Amniotic epithelial cell (primary cell): ENCODE data around the gene GPR137C.
A peak's percentile ranks its signal among the peaks of the same experiment; 100 is the strongest.

Experiments used
- DNase-seq: peaks from one replicate; pipeline ENCODE4 v3.0.0-alpha.2; 2010; ENCODE audit warnings: low read depth

The GPR137C gene

DNA sequence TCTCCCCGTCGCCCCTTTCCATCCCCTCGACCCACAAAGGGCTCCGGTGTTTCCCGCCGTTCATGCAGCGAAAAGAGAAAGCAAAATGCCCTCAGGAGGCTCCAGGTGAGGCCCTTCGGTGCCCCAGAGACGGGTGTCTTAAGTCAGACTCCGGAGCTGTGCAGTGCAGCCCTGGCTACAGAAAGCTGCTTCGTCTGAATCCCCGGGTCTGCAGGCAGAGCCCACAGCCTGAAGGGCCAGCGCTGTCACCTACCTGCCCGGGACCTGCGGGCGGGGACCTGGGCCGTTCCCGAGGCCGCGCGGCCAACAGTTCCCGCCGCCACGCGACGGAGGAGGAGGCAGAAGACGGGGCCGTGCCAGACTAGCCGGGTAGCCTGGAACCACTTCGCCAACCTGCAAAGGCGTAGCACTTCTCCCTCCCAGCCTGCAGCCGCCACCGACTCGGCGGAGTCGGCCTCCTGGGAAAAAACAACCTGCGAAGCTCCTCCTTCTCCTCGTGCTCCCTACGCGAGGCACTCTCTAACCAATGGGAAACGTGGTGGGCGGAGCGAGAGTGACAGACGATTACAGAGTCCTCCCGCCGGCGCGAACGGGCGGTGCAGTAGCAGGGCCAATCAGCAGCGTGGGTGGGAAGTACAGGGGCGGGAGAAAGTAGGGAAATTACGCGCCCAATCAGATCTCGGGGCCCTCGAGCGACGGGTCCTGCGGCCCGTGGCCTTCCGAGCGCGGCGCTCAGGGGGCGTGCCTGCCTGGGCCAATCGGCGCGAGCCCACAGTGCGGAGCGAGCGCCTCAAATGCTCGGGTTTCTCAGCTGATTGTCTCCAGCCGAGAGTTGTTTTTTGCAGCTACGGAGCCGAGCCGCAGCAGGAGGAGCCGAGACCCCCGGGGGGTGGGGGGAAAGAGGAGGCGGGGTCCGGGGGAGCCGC lies at the start of gene GPR137C, which contains the start of gene TXNDC16:
TSS of gene GPR137C (plus strand) at position 774 of the 926 bp plus-strand sequence. CDS start 312 bp downstream, outside the sequence.
TSS of gene TXNDC16 (minus strand) at position 443 of the 926 bp plus-strand sequence. CDS start 8,948 bp downstream, outside the sequence.
- peak; percentile 99 for DNase-seq

DNA sequence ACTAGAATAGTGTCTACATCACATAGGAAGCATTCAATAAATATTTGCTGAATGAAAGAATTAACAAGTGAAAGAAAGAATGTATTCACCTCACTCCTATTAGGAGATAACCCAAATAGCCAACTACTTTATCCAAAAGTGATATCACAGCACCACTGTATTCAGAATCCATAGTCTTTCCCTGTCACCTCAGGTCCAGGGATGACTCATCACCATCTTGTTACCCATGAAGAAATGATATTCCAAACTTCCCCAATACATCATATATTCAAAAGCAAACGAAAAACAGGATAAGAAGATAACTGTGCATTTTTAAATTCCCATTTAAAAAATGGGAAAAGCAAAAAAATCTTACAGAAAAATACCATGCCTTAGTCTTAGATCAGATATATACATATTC lies 39.4 kb upstream of the GPR137C start:
- DNase-seq = no peak

GRCh38 chr14:52514046-52514811 lies 38.4 kb upstream of the GPR137C start:
- no peak for DNase-seq

DNA sequence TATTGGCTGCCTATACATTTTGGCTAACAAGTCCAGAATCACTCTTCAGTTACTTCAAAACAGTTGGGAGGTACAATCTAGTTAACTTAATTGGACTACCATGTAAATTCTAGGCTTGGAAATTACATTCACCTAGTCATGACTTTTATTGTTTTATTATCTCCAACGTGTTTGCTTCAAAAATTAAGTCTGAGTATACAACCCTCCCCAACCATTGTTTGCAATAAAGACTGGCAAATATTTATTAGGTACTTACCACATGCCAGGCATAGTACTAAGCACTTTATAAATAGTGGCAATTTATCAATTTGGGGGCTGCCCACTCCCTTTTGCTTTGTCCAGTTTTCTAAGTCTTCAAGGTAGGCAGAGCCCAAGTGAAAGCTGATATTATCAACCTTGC lies 30.6 kb upstream of the GPR137C start:
- no peak for DNase-seq

- no peak for DNase-seq
These were observed 29.9 kb upstream of the GPR137C start for GRCh38 chr14:52522581-52523345.

DNA sequence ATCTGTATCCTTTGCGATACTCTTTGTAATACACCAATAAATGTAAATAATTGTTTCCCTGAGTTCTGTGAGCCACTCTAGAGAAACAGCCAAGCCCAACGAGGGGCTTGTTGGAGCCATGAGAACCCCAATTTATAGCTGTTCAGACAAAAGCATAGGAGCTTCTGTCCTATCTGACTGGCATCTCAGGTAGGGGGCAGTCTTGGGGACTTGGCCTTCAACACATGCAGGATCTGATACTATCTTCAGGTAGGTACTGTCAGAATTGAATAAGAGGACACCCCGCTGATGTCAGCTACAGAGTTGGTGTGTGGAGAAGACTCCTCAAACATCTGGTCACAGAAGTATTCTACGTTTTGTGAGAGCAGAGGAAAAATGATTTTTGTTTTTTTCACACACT lies 25.6 kb upstream of the GPR137C start:
- DNase-seq = no peak

DNA sequence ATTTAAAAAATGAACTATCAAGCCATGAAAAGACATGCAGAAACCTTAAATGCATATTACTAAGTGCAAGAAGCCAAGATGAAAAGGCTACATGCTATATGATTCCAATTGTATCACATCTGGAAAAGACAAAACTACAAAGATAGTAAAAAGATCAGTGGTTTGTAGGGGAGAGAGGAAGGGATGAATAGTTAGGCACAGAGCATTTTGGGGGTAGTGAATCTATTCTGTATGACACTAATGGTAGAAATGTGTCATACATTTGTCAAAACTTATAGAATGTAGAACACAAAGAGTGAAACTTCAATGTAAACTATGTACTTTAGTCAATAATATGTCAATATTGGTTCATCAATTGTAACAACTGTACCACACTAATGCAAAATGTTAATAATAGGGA lies 21.2 kb upstream of the GPR137C start:
- DNase-seq = no peak

DNA sequence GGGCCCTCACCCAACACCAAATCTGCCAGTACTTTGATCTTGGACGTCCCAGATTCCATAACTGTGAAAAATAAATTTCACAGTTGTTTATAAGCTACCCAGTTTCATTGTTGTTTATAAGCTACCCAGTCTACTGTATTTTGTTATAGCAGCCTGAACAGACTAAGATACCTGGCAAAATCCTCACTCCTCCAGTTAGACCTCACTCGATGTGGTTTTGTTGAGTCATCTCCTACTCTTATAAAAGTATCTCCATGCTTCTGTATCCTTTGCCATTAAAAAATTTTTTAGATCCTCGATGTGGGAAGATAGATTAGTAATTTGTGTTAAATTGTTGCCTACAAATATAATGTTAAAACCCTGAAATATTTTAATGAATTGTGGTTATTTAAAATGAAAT lies 16.4 kb upstream of the GPR137C start:
- no peak for DNase-seq

DNA sequence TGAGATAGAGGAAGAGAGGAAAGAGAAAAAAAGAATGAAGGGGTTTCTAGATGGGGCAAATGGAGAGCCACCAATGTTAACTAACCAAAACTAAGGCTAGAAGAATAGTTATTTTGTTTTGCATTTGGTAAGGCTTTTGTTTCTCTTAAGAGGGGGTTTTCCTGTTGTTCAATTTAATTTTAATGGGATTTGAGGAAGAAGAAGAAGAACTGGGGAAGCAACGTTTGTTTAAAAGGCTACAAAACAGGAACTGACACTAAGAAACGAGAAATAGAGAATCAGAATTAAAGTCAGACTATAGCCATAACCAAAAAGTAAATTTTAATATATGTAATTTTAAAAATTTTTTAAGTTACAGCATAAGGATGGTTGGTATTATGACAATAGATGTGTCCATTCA lies 14.0 kb upstream of the GPR137C start:
- DNase-seq = no peak

GRCh38 chr14:52545584-52546317 lies 6.9 kb upstream of the GPR137C start:
- DNase-seq = no peak

DNA sequence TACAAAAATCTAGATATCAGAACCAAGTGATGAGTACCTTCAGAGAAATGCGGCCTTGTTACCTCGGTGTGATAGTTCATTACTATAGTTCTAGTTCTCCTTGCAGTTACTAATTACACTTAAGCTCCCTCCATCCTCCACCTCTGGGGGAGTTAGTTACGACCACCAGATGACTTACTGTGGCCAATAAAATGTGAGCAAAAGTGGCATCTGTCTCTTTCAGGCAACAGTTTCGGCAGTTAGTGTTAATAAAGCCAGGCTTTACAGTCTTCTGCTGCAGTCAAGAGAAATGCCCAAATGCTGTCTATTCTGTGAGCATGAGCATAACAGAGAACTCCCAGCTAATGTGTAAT lies 6.3 kb upstream of the GPR137C start:
- no peak for DNase-seq

DNA sequence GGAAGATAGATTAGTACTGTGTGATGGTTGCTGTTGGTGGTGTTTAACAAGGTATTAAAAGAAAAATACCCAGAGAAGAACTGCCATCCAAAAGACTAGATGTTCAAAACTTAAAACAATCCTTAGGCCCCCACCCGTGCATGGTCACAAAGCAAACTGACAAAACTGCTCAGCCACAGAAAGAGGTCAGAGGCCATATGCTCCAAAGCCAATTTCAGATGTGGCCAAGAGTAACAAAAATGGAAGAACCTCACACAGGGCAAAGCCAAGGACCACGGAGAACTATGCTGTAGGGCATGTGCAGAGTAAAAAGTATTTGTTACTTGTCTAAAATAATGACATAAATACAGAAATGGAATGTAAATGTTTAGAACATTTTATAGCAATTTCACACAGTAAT lies 5.6 kb upstream of the GPR137C start:
- DNase-seq = no peak

GRCh38 chr14:52547526-52547925 lies 5.1 kb upstream of the GPR137C start:
- DNase-seq = no peak

DNA sequence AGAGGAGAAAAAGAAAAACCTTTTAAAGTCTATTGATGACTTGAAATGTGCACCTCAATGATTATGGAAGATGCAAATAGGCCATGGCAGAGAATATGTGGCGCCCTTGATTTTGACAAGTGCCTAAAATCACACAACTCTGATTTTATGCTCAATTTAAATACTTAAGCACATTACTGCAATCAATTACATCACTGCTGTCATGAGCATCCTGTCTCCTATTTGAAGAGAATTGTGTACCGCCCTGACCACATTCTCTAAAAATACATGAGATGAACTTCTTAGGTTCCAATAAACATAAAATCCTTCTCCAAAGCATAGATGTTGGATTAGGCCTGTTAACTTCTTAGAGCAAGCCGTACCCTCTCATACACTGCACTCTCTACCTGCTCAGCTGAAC lies 2.0 kb upstream of the GPR137C start:
- DNase-seq = no peak

DNA sequence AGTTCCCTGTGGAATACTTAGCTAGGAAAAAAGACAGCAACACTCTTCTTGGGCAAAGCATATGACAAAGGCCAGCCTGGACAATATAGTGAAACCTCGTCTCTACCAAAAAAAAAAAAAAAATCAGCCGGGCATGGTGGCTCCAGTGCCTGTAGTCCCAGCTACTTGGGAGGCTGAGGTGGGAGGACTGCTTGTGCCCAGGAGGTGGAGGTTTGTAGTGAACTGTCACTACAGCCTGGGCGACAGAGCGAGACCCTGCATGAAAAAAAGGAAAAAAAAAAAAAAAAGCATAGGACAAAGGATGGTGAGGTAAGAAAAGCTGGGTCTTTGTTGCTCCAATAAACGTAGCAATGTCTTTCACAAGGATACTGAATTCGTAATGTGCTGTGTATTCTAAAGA lies 1.4 kb upstream of the GPR137C start:
- DNase-seq = no peak

GRCh38 chr14:52551696-52552062 lies 957 bp upstream of the GPR137C start:
- DNase-seq = peak; percentile 28

DNA sequence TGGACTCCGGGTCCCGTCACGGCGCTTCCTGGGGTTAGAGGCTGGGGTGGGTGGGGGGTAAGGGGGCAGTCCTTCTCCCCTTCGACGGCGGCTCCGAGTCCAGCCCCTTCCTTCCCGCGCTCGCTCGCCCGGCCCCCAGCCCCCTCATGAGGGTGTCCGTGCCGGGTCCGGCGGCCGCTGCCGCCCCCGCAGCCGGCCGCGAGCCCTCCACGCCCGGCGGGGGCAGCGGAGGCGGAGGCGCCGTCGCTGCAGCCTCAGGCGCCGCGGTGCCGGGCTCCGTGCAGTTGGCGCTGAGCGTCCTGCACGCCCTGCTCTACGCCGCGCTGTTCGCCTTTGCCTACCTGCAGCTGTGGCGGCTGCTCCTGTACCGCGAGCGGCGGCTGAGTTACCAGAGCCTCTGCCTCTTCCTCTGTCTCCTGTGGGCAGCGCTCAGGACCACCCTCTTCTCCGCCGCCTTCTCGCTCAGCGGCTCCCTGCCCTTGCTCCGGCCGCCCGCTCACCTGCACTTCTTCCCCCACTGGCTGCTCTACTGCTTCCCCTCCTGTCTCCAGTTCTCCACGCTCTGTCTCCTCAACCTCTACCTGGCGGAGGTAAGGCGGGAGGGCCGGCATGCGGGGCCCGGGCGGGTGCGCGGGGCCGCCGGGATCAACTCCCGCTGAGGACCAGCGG lies 500 bp downstream of the GPR137C start:
- no peak for DNase-seq

DNA sequence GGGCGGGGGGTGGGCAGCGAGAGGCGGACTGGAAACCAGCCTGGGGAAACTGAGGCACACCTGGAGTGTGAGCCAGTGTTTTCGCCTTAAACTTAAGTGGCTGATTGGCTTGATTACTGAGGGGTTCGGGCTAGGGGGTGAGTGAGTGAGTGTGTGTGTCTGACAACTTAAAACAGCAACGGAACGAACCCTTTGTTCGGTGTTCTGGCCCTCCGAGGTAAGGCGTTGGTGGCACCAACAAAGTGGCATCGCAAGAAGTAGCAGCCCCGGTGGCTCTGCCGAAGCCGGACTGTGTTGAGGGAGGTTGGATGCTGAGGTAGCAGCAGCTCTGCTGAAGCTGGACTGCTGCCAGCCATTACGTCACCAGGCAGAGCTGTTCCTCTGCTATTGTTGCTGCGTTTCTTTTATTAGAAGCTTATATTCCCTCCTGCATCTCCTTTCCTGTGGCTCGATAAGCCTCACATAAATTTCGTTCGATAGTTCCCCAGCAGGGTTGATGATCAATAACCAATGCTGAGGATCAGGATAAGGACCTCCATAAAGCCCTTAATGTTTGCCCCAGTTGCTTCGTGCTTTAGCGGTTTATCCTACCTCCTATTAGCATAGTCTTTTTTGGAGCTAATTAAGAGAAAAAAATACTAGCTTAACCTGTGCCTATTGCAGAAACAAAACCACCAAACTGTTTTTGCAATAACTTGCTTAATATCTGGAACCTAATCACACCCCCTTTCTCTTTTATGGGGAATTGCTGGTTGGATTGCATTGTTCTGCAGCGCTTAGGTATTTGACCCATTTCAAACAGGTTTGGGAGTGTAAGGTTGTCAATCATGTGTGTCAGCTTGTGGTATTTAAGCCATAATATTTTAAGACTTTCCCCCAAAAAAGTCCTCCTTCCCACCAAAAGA lies 1.3 kb downstream of the GPR137C start:
- peak; percentile 84 for DNase-seq

DNA sequence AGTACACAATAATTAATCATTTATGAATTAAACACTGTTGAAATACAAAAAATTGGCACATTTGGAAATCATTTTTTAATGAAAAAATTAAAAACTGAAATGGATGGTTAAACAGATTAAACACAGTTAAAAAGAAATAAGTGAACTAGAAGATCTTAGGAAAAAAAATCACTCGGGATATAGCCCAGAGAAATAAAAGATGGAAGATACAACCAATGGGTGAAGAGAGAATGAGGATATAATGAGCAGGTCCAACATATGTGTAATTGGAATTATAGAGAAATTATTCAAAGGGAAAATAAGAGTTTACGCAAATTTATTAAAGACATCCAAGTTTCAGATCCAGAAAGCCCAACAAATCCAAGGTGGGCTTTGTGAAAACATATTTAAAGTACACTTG lies 6.1 kb downstream of the GPR137C start:
- no peak for DNase-seq

DNA sequence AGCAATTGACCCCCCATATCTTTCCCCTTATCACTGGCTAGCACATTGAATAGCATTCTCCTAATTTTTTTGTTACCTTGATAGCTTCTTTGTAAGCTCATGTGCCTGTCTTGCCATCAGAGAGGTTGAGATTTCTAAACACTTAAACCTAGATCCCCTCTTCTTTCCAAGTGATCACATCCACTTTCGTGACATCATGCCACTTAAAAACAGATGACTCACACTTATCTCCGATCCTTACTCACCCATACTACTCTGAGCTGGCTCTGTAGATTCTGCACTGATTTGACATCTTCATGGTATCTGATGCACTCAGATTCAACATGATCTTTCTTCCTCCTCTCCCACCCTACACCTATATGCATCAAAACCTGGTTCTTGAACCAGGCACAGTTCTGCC lies 10.5 kb downstream of the GPR137C start:
- DNase-seq = peak; percentile 69
